OCI-LY7 (cell line): ENCODE measurements around the gene ABCC5.

Experiments
- CTCF ChIP-seq: fragments of 200-600 bp; sonication (generic); conservative IDR thresholded peaks from 2 replicates; pipeline ENCODE4 v1.5.1; 2014; ENCODE audit warnings: mild to moderate bottlenecking, antibody characterized with exemption, low read length, moderate library complexity, mixed read lengths
- EZH2phosphoT487 ChIP-seq: fragments of 200-600 bp; sonication (generic); IDR thresholded peaks from 2 replicates; pipeline ENCODE4 v1.6.1; 2018; ENCODE audit warnings: low read depth, borderline replicate concordance, mild to moderate bottlenecking, mixed run types, antibody characterized with exemption, low read length, moderate library complexity, mixed read lengths

DNA sequence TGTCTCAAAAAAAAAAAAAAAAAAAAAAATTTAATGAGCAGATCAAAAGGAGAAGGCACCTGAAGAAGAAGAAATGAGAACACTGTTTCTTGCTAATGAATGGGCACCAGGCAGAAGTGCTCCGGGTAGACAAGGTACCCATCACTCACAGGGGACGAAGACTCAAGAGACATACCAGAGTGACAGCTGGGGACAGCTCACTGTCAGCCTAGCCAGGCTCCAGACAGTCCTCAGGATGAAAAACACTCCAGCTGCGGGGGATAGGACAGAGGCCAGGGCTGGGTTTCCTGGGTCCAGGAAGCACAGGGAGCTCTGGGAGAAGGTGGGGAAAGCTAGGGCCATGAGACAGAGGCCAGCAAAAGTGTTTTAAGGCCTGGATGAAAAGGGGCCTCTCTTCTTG lies 84.5 kb downstream of the ABCC5 start:
- TF ChIP-seq CTCF (no peak), EZH2phosphoT487 (no peak)
